ENCODE data around the gene UNKL. TPM values are rescaled to one million over a fixed set of nuclear protein-coding genes. Genes with fewer than 3 reads are reported as not detected.

UNKL gene
- total and polyA plus RNA-seq, 2 of the 8 experiments (the other 6 are each of a cell fraction or from before 2014, with no cell fraction given): 25.1 to 31.8 TPM

- TF ChIP-seq CTCF (IDR thresholded peaks at IDR 0.05; ENCODE audit: control extremely low read depth in 1 of 3, insufficient read depth in 1 of 3, low read depth in 1 of 3, low read length in 3 of 3) (no peak), GTF2F1 (IDR thresholded peaks at IDR 0.05; ENCODE audit: borderline replicate concordance, low read depth, low read length) (no peak), FOSL1 (IDR thresholded peaks at IDR 0.05; ENCODE audit: insufficient read depth, low read depth, low read length) (no peak), BCL11A (IDR thresholded peaks at IDR 0.05; ENCODE audit: low read depth in 2 of 2, low read length in 2 of 2) (no peak), CEBPB (IDR thresholded peaks at IDR 0.05; ENCODE audit: low read depth, low read length) (no peak), RFX5 (IDR thresholded peaks at IDR 0.05; ENCODE audit: borderline replicate concordance, low read depth, low read length) (no peak)
Measured at GRCh38 chr16:1345651-1346421, 68.7 kb downstream of the UNKL start (continued).
